ENCODE measurements around the gene STXBP6. TPM values are rescaled to one million over a fixed set of nuclear protein-coding genes. Genes with fewer than 3 reads are reported as not detected.
A peak's percentile ranks its signal among the peaks of the same experiment; 100 is the strongest.

Gene STXBP6
- total RNA-seq, 2 donors from 2014 or later = not detected

DNA sequence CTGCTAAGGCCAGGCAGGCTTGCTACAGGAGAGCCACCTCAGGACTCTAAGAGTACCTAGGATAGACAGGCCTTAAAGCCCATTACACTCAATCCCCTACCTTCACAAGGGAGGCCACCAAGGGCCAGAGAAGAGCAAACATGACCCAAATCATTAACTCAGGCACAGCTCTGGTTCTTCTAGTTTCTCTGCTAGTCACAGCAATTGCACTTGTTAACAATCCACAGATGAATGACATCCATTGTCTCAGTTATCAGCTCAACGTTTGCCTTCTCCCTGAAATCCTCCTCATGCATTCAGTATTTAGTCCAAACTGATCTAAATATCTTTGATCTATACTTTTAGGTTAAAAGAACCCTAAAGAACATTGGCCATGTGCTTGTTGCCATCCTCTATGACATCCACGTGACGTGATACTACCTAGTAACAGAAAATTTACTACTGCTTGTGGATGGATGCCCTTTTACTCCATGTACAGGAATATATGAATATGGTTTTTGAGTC is 164.5 kb downstream of the STXBP6 start:
- Mint-ChIP-seq H3K9me3 (peaks cover 5 to 6% of the 10 kb centered on the region in 2 donors), H3K36me3 (ENCODE audit: insufficient read depth in 2 of 2) (no peaks in the 10 kb centered on the region), H3K27ac (no peak overlapping the region), H3K4me1 (ENCODE audit: low read depth) (no peaks in the 10 kb centered on the region), H3K27me3 (ENCODE audit: low read depth) (peaks cover 11% of the 10 kb centered on the region), H3K4me3 (no peak overlapping the region)
- no peak for DNase-seq
- no peak for ATAC-seq (replicated peaks in 1 of 2)

DNA sequence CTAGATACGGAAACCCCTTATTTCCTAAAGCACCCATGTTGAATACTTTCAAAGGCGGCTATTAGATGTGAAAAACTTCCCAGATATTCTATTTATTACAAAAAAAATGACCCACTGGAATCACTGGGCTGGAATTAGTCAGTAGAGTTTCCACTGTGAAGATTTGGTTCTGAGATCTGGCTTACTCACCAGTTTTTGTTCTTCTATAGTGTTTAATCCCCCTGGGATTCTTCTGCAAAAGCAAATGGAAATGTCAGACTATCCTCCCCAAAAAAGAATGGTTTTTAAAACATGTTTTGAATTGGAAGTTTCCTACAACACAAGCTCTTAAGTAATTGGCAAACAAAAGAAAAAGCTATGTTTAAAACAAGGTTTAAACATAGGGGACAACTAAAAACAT is 166.4 kb downstream of the STXBP6 start:
- DNase-seq (no peak), ATAC-seq (replicated peaks in 1 of 2) (no peak)
- no peaks in the 10 kb centered on the region for H3K4me1 Mint-ChIP-seq (ENCODE audit: low read depth)
- H3K27ac Mint-ChIP-seq = no peak overlapping the region
- H3K27me3 Mint-ChIP-seq (ENCODE audit: low read depth) = peaks cover 11% of the 10 kb centered on the region
- no peaks in the 10 kb centered on the region for H3K36me3 Mint-ChIP-seq (ENCODE audit: insufficient read depth in 2 of 2)
- no peaks in the 10 kb centered on the region for H3K9me3 Mint-ChIP-seq
- no peak overlapping the region for H3K4me3 Mint-ChIP-seq

DNA sequence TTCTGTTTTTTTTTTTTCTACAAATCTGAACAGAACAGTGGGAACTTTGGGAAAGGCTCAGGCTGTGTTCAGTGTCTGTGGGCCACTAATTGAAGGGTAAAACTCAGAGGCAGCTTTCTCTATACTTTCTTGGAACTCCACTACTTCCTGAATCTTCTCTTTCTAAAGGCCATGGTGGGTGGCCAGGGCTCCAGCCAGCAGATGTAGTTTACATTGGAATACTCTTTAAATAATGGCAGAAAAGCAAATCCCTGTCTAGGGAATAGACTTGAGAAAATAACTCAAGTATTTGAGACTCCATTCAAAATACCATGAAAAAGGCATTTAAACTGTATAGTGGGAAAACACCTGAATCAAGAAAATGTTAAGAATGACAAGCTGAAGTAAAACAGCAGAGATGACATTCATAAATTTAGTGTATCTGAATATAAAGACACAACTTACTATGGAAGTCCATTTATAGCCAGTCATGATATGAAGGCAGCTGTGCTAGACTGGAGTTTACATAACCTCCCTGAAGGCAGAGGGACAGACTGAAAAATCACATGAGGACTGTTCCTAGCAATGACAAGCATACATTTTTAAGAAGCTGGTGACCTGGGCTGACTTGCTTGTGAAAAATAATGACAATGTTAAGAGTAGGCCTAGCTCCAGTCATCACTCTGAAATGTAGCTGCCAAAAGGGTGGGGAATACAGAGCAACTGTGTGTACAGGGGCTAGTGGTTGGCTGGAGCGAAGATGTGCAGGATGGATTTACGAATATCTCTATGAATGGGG is 168.6 kb downstream of the STXBP6 start:
- DNase-seq = no peak
- ATAC-seq (replicated peaks in 1 of 2) = no peak
- H3K27me3 Mint-ChIP-seq (ENCODE audit: low read depth) = peaks cover 5% of the 10 kb centered on the region
- no peaks in the 10 kb centered on the region for H3K4me1 Mint-ChIP-seq (ENCODE audit: low read depth)
- H3K36me3 Mint-ChIP-seq (ENCODE audit: insufficient read depth in 2 of 2) = no peaks in the 10 kb centered on the region
- H3K27ac Mint-ChIP-seq = no peak overlapping the region
- no peak overlapping the region for H3K4me3 Mint-ChIP-seq
- H3K9me3 Mint-ChIP-seq = no peaks in the 10 kb centered on the region

DNA sequence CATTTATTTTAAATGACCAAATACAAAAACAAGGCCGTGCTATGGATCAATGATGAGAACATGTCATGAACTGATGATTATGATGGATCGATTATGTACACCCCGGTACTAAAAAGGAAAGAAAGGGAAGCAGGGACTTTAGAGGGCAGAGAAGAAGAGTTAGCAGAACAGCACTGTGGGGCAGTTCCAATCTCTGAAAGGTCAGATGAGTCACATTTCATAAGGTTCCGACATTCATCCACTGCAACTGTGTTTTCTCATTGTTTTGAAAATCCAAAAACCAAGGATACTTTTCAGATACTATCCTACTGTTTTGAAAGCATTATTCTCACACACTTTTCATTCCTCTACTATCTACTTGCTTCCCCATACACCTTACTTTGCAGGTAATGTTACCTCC is 169.3 kb downstream of the STXBP6 start:
- H3K27ac Mint-ChIP-seq = no peak overlapping the region
- H3K4me3 Mint-ChIP-seq = no peak overlapping the region
- no peaks in the 10 kb centered on the region for H3K9me3 Mint-ChIP-seq
- H3K4me1 Mint-ChIP-seq (ENCODE audit: low read depth) = no peaks in the 10 kb centered on the region
- DNase-seq (no peak), ATAC-seq (replicated peaks in 1 of 2) (no peak)
- peaks cover 5% of the 10 kb centered on the region for H3K27me3 Mint-ChIP-seq (ENCODE audit: low read depth)
- no peaks in the 10 kb centered on the region for H3K36me3 Mint-ChIP-seq (ENCODE audit: insufficient read depth in 2 of 2)

DNA sequence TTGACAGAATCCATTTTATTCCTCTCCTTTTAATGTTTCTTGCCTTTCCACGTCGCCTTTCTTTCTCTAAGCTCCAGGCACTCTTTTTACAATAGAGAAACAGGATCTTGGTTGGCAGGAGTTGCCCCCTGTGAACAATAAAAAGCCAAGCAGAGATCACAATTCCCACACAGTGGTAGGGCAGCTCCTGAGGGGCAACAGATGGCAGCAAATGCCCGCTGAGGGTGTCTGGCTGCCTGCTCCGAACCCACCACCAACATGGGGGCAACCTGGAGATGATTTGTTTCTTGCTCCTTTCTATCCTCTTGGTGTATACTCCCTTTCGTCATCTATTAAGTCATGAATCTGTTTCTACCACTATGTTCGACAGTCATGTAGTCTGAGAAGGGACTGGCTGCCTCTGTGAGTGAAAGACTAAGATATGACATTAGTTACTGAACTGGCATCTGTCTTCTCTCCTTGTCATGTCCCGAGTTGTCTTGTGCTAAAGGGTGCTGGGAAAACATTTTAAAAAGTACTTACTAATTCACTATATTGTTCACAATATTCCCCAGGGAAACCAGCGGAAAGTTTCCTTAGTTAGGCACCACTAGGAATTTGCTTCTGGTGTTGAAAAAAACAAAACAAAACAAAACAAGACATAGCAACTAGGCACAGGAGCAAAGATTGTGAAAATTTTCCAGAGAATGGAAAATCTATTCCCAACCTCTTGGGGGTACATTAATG is 170.1 kb downstream of the STXBP6 start:
- H3K27ac Mint-ChIP-seq = no peak overlapping the region
- no peaks in the 10 kb centered on the region for H3K36me3 Mint-ChIP-seq (ENCODE audit: insufficient read depth in 2 of 2)
- no peak for DNase-seq
- H3K4me1 Mint-ChIP-seq (ENCODE audit: low read depth) = no peaks in the 10 kb centered on the region
- peaks cover 5% of the 10 kb centered on the region for H3K27me3 Mint-ChIP-seq (ENCODE audit: low read depth)
- H3K9me3 Mint-ChIP-seq = no peaks in the 10 kb centered on the region
- no peak overlapping the region for H3K4me3 Mint-ChIP-seq
- no peak for ATAC-seq (replicated peaks in 1 of 2)

DNA sequence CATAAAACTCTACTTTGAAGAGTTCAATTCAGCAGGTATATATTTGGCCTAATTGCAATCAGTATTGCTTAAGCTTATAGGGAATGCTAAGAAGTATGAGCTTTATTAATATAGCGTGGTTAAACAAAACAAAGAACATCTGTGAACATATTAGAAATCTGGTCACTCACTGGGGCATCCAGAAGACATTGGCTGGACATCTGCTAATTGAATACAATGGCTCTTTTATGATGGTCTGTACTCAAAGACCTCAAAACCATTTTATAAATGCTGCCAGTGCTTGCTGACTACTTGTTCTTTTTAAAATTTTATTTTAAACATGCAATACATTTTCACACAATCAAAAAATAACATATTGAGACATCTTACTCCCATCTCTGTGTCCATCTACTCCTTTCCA is 173.0 kb downstream of the STXBP6 start:
- Mint-ChIP-seq H3K9me3 (no peaks in the 10 kb centered on the region), H3K4me3 (no peak overlapping the region), H3K27me3 (ENCODE audit: low read depth) (peaks cover 5% of the 10 kb centered on the region), H3K36me3 (ENCODE audit: insufficient read depth in 2 of 2) (no peaks in the 10 kb centered on the region), H3K4me1 (ENCODE audit: low read depth) (no peaks in the 10 kb centered on the region), H3K27ac (no peak overlapping the region)
- ATAC-seq (replicated peaks in 1 of 2) (no peak), DNase-seq (no peak)

DNA sequence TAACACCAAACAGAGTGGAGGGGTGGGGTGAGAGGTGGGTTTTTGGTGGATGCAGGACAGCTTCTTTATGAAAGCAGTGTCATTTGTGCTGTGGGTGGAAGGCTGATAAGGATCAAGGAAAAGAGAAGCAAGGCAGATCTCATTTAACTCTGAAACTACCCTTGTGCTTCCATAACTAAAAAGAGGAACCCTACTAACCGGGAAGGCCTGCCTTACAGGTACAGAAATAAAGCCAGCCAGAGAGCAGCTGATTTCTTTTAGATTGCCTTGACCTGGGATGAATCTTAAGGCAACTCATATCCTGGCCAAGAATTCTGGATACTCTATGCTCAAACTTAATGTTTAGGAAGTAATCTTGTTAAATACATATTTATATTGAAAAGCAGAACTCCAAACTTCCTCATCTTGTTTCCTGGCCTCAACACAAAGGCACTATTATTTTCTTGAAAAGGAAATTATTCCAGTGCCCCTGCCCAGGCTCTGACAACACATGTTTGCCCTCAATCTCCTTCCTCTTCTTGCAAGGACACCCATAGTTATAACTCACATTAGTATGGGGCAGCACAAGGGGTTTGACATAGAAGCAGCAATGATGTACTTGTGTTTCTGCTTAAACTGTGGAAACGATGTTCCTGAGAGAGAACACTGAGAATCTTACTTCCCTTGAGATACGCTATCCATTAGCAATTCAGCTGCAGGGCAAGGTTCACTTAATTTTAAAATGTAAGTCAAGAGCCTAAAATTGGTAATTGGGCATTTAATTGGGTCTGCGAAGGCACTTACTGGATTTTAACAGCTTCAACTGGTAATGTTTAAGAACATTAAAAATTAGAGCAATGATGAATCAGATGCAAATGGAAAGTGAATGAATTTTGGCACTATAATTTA is 173.7 kb downstream of the STXBP6 start:
- no peak for DNase-seq
- Mint-ChIP-seq H3K27ac (no peak overlapping the region), H3K36me3 (ENCODE audit: insufficient read depth in 2 of 2) (no peaks in the 10 kb centered on the region)

DNA sequence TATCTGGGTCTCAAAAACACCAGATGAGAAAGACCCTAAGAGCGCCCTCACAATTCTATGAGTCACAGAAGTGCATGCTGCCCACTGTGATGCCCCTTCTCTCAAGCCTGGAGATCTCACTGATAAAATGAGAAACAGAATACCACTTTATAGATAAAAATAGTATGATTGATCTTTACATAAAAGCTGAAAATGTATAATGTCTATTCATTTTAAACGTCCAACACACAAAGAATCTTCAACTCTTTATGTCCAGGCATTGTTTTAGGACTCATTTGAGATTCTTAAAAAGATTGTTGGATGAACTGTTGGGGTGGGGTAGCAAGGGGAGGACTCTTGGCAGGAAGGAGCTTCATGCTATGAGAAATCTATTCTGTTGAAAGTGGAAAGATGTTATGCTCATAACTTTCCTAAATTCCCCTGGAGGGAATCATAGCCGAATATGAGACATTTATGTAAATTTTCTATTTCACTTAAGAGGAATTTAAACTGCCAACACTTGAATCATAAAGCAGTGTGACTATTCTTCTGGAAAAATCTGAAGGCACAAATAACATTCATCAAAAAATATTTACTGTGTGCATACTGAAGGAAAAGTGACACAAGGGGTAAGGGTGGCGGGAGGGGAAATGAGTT is 174.6 kb downstream of the STXBP6 start:
- Mint-ChIP-seq H3K4me1 (ENCODE audit: low read depth) (no peaks in the 10 kb centered on the region), H3K27ac (no peak overlapping the region), H3K4me3 (no peak overlapping the region), H3K9me3 (no peaks in the 10 kb centered on the region), H3K27me3 (ENCODE audit: low read depth) (peaks cover 5% of the 10 kb centered on the region), H3K36me3 (ENCODE audit: insufficient read depth in 2 of 2) (no peaks in the 10 kb centered on the region)
- DNase-seq (no peak), ATAC-seq (replicated peaks in 1 of 2) (no peak)

More for the DNA sequence above, 173.7 kb downstream of the STXBP6 start:
- ATAC-seq (replicated peaks in 1 of 2) = no peak
- Mint-ChIP-seq H3K9me3 (no peaks in the 10 kb centered on the region), H3K27me3 (ENCODE audit: low read depth) (peaks cover 5% of the 10 kb centered on the region), H3K4me3 (no peak overlapping the region), H3K4me1 (ENCODE audit: low read depth) (no peaks in the 10 kb centered on the region)

DNA sequence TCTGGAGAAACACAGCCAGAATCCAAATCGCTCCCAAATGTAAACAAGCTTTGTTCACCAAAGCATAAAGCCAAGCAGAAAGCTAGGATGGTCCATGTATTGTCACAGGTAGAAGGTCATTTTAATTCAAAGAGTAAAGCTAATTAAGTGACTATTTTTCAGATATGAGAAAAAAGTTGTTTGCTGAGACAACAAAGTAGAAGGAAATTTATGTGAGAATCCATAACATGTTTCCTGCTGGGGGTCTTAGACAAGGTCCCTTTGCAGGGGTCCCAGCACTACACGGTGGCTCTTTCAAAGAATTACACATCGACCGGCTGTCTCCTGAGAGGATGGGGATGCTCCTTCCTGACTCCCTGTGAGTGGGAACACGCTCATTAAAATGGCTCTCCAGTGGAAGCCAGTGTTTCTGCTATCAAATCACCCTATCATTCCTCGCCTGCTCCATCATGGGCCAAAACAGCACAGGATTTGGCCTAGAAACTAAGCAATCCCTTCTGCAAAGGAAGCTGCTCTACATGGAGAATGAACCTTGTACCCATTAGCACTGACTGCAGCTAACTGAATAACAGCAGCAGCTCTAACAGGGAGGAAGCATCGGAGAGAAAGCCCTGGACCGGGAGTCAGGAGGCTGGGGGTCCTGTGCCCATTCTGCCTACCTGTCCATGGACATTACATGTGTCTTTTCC is 175.3 kb downstream of the STXBP6 start:
- H3K36me3 Mint-ChIP-seq (ENCODE audit: insufficient read depth in 2 of 2) = no peaks in the 10 kb centered on the region
- H3K4me1 Mint-ChIP-seq (ENCODE audit: low read depth) = no peaks in the 10 kb centered on the region
- no peak for ATAC-seq (replicated peaks in 1 of 2)
- DNase-seq = no peak
- no peak overlapping the region for H3K27ac Mint-ChIP-seq
- H3K27me3 Mint-ChIP-seq (ENCODE audit: low read depth) = peaks cover 5% of the 10 kb centered on the region
- H3K9me3 Mint-ChIP-seq = no peaks in the 10 kb centered on the region
- H3K4me3 Mint-ChIP-seq = no peak overlapping the region

DNA sequence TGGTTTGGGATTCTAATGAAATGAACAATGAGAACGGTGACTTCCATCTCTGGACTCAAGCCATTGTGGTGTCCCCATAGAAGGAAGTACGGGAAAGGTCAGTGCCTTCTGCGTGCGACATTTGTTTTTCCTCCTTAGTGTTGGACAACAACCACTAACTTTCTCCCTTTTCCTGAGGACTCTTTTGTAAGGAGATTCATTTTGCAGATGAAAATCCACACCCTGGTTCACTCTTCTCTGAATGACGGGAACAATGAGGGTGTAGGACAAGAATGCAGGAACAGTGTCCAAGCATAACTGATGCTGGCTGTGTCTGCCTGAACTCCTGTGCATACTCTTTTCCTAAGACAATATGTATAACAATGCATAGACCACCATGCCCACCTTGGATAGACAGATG is 176.4 kb downstream of the STXBP6 start:
- Mint-ChIP-seq H3K27ac (no peak overlapping the region), H3K9me3 (no peaks in the 10 kb centered on the region), H3K4me3 (no peak overlapping the region), H3K36me3 (ENCODE audit: insufficient read depth in 2 of 2) (no peaks in the 10 kb centered on the region), H3K4me1 (ENCODE audit: low read depth) (no peaks in the 10 kb centered on the region), H3K27me3 (ENCODE audit: low read depth) (no peaks in the 10 kb centered on the region)
- DNase-seq = no peak
- ATAC-seq (replicated peaks in 1 of 2) = no peak

DNA sequence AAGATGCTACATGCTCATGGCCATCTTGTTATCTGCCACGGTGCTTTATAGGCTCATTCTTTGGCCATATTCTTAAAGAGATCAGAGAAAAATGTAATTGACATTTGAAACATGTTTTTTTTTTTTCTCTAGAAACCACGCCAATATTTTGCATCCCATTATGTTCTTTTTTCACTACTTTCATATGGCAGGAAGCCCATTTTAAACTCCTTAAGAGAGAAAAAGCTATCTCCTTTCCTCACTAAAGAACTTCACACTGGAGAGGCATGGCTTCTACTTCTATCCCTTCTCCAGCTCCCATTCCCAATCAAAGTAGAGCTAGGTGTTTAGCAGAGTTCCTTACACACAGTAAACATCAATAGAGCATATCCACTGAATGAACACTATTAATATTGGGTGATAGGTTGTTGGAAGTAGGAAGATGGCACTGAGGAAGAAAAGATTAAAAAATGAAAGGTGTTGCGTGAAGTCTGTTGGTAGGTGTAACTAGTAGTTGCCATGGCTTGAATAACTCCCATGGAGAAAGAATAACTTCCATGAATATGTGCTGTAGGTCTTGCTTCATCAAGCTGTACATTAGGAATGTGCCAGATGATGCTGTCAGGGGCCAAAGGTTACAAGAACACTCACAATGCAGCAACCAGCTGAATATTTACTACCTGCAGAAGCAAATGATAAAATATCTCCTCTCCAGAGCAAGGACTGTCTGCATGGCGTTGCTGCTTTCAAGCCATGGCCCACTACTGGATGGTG is 178.8 kb downstream of the STXBP6 start:
- no peak overlapping the region for H3K4me3 Mint-ChIP-seq
- H3K27ac Mint-ChIP-seq = peak overlapping the region; percentile 34
- no peaks in the 10 kb centered on the region for H3K9me3 Mint-ChIP-seq
- ATAC-seq (replicated peaks in 1 of 2) = no peak
- no peaks in the 10 kb centered on the region for H3K27me3 Mint-ChIP-seq (ENCODE audit: low read depth)
- DNase-seq = no peak
- H3K4me1 Mint-ChIP-seq (ENCODE audit: low read depth) = no peaks in the 10 kb centered on the region
- H3K36me3 Mint-ChIP-seq (ENCODE audit: insufficient read depth in 2 of 2) = no peaks in the 10 kb centered on the region

DNA sequence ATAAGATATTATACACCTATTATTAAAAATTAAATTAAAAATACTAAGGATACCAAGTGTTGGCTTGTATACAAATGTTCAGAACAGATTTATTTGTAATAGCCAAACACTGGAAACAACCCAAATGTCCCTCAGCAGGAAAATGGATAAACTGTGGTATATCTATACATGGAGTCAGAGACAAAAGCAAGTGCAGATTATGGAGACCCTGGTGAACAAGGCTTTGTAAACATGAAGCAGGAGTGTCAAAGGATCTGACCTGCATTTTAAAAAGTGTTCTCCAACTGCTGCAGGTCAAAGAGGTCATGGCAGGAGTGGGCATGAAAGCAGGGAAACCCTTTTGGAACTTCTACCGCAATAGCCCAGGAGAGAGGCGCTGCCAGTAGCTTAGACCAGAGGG is 181.6 kb downstream of the STXBP6 start:
- no peaks in the 10 kb centered on the region for H3K4me1 Mint-ChIP-seq (ENCODE audit: low read depth)
- no peak overlapping the region for H3K4me3 Mint-ChIP-seq
- H3K36me3 Mint-ChIP-seq (ENCODE audit: insufficient read depth in 2 of 2) = no peaks in the 10 kb centered on the region
- no peaks in the 10 kb centered on the region for H3K27me3 Mint-ChIP-seq (ENCODE audit: low read depth)
- peak overlapping the region; percentile 49 for H3K27ac Mint-ChIP-seq
- DNase-seq (no peak), ATAC-seq (replicated peaks in 1 of 2) (no peak)
- no peaks in the 10 kb centered on the region for H3K9me3 Mint-ChIP-seq
